Measurements from ENCODE around the gene PPM1H. TPM values are rescaled to one million over a fixed set of nuclear protein-coding genes. Genes with fewer than 3 reads are reported as not detected.

Gene PPM1H
- total RNA-seq, 1 experiment from 2014 or later: 18.9 TPM

DNA sequence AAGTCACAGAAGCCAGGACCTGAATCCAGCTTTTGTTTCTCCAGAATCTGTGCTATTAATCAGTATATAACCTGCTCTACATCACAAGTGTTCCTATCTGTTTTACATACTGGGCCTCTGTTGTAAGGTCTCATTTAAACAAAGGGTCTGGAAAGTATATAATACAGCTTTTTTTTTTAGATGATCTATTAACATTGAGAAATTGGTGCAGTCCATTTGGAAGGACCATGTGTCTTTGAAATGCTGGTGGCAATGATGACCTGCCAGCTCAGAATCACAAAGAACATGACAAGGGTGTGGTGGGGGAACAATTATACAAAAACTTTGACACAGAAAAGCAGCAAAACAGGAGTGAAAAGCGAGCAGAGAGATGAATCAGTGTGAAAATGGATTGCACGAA is 164.6 kb downstream of the PPM1H start:
- no peak for DNase-seq (ENCODE audit: low spot score)

DNA sequence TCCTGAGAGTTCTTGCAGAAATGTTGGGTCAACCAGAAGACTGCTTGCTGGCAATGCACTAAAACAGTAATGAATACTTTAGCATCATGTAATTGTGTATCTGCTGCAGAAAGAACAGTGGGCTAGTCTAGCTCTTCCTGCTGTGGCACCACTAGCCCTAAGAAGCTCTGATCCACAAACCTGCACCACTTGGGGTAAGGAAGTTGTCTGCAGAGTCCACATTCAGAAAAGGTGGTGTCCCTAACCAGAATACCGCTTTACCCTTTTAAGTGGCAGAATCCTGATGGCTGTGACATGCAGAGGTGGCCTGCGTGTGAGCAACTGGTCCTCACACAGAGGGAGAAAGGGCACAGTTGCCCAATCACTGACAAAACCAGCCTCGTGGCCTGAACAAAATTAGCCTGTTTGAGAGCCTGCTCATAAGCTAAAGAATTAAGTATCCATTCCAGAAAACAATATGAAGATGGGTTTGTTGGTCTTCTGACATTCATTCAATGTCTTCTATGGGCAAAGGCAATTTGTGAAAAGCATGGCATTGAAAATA is 165.8 kb downstream of the PPM1H start:
- DNase-seq (ENCODE audit: low spot score): no peak

DNA sequence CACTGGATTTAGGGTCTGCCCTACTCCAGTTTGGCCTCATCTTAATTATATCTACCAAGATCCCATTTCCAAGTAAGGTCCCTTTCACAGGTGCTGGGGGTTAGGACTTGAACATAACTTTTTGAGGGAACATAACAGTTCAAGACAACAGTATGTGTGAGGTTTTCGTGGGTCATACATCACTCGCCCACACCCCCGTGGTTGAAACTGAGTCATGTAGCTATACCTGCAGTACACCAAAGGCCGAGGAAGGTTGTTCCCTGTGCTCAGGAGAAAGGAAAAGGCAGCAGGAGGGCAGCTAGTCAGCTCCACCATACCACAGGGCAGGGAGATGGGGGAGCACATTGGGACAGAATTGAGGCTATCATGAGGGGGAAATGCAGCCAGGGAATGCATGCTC is 167.0 kb downstream of the PPM1H start:
- DNase-seq (ENCODE audit: low spot score): no peak

DNA sequence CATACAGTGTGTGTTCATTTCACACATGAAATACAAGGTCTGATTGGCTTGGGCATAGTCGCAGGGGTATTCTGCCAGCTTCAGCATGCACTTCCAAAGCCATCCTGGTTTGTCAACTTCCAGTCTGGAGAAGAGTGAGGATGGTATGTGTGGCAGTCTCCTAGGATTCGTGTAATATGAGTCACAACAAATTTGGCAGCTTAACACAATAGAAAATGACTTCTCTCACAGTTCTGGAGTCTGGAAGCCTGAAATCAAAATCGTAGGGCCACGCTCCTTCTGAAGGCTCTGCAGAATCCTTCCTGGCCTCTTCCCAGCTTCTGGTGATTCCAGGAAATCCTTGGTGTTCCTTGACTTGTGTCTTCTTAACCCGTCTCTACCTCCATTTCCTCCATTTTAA is 167.5 kb downstream of the PPM1H start:
- DNase-seq (ENCODE audit: low spot score): no peak

DNA sequence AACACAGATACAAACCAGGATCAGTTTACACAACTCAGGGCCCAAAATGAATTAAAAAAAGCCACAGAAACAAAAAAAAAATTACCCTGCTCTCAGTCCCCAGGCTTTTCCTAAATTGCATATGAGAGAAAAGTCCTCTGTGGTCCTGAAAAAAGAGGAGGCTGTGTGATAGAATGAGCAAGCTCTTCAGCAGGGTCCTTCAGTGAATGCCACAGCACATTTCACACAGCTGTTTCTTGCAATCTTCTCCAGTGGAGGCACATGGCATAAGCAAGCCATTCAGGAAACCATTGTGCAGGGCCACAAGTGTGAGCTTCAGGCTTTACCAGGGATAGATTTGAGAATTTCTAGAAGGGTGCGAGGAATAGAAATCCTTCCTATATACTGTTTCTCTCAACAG is 168.5 kb downstream of the PPM1H start:
- DNase-seq (ENCODE audit: low spot score): no peak

DNA sequence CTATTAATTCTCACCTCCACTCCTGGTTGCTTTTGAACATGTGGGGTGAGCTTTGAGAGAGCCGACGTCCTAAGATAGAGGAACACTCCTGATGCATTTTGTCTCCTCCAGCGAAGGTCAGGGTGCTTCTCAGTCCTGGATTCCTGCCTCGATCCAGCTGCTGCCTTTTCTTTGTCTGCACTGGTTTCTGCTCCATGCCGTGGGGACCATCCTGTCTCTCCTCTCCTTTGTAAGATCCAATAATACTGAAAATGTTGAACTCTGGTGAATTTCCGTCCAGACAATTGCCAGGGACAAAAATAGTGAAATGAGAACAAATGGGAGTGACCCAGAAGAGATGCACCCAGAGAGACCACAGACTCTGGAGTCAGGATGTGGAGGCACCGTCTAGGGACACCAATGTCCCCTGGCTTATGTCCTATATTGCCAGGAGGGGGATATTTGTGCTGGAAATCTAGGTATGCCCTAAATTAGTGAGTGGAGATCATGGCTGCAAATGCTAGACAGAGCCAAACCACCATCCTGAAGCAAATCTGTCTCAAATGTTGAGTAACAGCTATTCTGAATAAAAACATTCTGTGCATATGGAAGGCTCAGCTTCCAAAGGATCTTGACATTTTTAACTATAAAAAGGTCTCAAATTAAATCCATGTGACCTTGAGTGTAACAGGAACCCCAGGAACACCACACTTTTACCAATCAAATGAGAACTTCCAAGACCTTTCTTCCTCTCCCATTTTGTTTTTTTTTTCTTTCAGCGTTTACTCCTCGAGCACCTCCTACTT is 170.9 kb downstream of the PPM1H start:
- no peak for DNase-seq (ENCODE audit: low spot score)

DNA sequence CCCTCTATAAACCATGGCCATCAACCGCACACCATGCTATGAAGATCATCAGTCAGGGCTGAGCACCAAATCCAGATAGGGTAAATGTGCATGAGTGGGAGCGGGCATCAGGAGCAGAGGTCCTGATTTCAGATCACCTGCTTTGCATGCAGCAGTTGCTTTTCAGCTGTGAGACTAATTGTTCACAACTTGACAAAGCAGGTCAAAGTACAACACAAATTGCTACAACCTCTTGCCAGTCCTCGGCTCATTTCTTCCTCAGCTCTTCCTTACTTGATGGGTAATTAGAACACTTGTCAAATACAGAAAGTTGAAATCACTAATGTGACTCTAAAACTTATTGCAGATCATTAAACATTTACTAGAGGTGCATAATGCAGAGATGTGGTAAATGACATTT is 171.6 kb downstream of the PPM1H start:
- DNase-seq (ENCODE audit: low spot score): no peak

DNA sequence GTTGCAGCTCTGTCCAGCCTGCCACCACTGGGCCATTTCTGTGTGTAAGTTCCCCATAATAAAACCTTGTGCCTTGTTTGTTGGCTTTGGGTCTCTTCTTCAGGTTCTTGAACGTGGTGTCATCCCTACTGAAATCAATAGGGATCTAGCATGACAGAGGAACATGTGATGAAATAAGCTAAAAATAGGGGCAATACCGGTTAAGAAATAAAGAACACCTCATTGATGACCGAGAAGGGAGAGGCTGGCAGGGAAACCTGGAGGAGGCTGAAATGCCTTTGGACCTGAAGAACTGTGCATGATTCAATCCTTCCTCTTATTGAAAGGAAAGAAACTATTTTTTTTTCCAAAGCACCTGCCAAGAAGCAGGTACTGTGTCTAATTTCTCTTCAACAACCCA is 172.3 kb downstream of the PPM1H start:
- no peak for DNase-seq (ENCODE audit: low spot score)

DNA sequence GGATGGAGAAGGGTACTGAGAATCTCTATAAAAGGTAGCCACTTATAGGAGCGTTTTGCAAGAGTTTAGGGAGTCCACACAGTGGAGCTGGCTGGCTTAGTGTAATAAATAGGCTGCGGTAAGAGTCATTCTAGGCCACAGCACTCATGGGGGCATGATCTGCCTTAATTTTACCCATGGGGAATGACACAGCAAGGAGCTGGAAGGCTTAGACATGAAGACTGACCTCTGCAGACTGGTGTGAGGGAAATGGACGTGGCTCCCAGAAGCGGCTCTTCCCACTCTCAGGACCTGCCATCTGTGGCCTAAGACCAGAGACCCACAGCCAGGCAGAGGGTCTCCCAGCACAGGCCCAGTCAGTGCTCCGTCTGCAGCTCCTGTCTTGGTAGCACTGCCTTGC is 173.3 kb downstream of the PPM1H start:
- DNase-seq (ENCODE audit: low spot score): no peak

DNA sequence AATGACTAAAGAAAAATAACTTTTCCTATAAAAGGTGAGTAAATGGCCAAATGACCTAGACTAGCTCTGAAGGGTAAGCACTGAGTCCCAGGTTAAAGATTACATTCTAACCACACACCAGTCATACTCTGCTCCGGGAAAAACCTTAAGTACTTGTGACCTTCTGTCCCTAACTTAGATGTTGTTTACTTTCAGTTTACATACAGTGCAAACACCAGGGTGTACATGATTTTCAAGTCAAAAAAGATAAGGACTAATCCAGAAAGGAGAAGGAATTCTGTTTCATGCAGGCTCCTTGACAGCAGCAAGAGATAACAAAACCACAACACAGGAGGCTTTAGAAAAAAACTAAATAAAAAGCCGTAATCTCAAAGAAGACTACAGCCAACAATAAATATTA is 174.2 kb downstream of the PPM1H start:
- peak; percentile 71 for DNase-seq (ENCODE audit: low spot score)

DNA sequence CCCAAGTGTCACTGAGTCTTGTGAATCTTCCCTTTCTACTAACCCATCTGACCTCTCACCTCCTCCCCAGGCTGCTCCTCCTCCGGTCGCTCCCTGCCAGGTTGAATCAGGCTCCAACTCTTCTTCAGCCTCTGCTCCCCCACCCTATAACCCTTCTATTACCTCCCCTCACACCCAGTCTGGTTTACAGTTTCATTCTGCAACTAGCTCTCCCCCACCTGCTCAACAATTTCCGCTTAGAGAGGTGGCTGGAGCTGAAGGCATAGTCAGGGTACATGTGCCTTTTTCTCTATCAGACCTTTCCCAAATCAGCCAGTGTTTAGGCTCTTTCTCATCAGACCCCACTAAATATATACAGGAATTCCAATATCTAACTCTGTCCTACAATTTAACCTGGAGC is 174.6 kb downstream of the PPM1H start:
- peak; percentile 38 for DNase-seq (ENCODE audit: low spot score)

DNA sequence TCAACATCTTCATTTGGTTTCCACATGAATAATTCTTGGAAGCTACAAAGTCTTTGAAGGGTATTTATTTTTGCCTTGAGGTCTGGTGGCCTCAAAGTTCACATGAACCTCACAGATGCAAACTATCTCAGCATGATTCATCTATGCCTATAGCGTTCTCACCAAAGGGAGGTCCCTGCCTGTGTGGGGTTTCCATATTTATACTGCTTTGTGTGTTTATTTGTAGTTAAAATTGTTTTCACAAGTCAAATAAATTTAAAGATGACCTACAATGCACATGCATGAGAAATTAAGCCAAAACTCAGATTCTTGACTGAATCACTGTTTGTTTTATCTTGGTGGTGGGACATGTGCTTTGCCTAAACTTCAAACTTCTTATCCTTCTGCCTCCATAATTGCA is 176.7 kb downstream of the PPM1H start:
- DNase-seq (ENCODE audit: low spot score): no peak

DNA sequence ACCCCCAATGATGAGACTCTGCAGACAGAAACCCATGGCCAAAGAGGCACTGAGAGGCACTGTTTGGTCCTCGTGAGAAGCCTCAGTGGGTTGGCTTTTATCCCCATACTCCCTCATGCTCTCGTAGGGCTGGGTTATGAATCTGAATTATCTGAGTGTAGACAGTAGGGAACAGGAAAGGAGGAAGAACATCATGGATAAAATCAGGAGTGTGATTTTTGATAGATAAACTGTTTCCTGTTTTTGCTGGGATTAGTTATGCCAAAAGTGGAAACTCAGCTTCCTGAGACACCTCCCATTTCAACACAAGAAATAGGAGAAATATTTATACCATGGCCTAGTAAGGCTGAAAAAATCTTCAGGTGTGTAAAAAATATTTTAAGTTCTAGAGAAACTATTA is 177.9 kb downstream of the PPM1H start:
- no peak for DNase-seq (ENCODE audit: low spot score)

DNA sequence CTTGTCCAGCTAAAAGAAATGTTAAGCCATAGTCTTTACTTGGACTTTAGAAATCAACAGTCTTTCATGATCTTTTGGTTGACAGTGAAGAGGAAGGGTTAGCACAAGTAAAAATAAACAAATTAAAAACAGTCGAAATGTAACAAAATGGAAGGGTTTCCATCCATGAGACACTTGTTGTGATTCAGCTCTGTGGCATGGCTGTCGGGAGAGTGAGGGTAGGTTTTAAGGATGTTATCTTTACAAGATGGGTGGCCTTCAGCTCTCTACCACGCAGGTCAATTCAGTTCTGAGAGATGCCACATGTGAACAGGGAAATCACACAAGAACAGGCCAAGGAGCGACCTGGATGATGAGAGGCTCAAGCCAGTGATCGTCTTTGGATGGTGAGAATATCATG is 180.2 kb downstream of the PPM1H start:
- no peak for DNase-seq (ENCODE audit: low spot score)

DNA sequence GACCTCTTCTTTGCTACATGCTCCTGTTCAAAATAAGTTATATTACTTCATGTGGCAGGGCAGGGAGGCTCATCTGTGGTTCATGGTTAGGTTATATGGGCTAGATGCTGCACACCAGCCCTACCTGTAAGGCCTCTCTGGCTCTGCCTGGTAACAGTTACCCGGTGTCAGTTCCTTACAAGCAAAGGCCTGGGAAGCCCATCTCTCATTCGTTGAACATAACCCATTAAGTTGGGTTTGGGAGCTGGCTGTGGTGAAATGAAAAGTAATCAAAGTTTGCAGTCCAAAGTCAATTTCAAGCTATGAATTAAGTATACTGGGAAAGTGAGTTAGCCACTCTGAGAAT is 183.2 kb downstream of the PPM1H start:
- peak; percentile 50 for DNase-seq (ENCODE audit: low spot score)

DNA sequence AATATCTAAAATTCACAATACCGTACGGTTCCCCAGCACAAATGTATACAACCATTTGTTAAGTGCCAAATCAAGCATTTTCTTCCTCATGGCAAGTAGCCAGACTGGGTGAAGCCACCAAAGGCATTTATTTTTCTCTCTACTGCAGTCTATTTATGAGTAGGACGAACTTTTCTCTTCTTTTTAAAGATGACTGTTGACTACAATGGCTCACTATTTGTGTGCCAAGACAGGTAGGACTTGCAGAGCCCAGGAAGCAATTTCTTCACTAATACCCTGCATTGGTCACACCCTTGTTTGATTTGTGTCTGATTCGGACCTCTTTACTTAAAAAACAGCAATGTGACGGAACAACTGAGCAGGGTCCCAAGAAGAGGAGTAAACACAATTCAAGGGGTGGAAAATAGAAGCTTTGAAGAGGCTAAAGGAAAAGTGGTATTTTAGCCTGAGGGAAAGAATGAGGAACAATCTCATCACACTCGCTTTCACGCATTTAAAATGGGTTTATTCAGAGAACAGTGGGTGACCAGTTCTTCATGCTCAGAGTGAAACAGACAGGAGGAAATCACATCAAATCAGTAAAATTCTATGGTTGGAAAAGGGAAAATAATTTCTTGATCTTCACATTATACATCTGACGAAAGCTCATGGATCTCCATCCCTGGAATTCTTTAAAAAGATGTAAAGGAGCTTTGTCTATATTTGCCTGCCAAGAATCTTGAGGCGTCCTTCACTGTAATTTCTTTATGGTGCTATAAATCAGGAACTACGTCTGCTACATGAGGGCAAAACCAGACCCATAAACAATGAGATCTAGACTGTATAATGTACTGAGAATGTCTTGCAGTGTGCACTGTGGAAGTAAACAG is 183.8 kb downstream of the PPM1H start:
- peak; percentile 95 for DNase-seq (ENCODE audit: low spot score)

DNA sequence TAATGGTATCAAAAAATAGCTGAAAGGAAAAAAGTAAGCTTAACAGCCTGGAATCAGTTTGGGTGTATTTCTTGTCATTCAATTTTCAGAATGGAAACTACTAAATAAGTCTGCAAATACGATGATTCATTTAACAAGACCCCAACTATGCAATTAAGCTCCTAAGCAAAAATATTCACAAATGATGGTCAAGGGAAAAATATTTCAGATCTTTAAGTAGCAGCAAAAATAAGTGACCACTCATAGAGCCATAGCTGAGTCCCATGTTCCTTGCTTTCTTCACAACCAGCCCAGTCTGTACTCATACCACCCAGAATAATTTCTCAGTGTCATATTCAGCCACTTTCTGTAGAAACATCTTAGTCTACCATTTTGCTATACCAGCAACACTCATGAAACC is 185.4 kb downstream of the PPM1H start:
- DNase-seq (ENCODE audit: low spot score): no peak

DNA sequence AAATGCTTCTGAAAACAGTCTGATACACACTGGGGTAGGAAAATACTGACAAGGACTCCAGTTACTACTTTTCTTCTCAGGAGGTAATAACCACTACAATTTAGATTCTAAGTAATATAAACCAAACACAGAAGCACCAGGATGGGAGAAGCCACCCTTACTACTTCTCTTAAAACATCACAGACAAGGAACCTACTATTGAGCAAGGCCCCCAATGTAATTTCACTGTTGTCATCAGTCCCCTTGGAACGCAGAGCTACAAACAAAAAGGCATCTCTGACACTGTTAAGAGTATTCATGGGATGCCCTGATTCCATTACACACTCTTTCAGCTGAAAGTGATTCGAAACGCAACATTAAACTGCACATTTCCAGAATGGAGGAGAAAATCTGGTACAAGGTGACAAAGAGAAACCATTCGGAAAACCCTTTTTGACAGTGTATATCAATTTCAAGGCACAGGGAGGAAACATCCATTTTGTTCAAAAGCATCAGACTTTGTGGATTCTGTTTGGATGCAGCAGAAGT is 185.9 kb downstream of the PPM1H start:
- no peak for DNase-seq (ENCODE audit: low spot score)

DNA sequence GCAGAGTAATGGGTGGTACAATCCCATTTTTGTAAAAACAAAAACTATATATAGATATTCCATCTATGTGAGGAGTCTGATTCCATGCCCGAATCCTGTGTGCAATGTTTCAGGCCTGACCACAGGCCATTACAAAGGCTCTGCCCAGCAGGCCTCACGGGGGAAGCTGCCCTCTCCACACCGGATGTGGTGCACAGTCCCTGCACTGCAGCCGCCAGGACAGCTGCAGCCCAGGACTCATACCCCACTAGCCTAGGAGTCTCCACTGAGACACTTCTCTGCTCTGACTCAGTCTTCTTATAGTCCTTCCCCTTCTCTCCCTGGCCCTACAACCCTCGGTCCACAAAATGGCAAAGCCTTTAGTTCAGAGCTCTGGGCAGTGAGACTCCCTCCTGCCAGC is 190.4 kb downstream of the PPM1H start:
- no peak for DNase-seq (ENCODE audit: low spot score)

DNA sequence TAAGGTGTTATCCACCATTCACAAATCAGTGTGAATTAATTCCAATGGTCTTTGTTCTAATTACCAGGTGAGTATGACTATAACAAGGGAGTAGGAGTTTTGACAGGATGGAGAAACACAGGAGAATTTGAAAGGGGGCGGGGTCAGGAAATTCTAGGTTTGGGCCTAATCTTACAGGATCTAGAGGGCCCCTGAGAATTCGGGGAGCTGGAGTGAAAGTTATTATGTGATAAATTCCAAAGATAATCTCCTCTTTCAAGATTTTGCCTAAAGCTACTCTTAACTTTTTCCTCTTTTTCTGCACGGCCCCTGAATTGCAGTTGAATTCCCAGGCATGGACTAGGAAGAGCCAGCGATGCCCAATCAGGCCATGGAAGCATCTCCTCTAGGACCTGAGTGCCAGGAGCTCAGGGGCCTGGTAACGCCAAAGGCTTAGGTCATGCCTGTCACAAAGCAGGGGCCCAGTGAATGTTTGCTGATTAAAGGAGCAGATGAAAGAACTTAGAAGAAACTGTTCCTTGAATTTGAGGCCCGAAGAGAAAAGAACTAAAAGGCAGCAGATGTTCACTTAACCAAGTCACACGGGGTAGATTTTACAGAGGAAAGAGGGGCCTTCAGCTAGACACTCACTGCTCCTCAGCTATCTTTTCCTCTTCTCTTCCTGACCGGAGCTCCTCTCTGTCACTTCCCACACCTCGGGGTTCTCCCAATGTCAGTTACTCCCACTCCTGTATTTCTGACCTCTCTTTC is 195.5 kb downstream of the PPM1H start:
- DNase-seq (ENCODE audit: low spot score): no peak

DNA sequence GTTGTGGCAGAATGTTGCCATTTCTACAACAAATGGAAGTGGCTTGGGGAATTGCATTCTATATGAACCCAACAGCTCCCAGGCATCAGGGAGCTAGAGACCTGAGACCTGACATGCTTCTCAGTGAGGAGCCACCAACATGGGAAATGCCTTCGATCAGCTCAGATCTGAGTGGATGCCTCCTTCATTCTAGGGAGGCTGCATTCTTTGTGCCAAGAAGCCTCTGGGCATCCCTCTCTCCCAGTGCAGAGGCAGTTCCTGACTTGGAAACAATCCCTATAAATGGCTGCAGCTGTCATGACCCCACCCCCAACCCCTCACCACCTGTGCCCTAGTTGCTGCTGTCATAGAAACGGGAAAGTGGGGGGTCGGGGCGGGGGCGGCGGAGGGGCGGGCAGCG is 196.3 kb downstream of the PPM1H start:
- DNase-seq (ENCODE audit: low spot score): no peak

DNA sequence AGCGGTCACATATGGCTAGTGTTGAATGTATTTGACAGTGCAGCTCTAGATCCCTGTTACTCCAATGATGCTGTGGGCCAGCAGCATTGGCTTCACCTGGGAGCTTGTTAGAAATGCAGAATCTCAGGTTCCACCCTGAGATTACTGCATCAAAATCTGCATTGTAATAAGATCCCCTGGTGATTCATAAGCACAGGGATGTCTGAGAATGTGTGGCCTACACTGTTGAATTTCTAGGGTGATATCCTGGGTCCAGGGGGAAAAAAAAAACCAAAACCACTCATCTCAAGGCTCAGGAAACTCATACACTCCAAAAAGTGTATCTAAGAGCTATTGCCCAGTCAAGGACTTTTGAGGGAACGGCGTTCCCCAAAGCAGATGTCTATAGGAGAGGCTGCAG is 196.8 kb downstream of the PPM1H start:
- no peak for DNase-seq (ENCODE audit: low spot score)

Data from HT-29 (cell line).